A549 (cell line): ENCODE measurements around the gene GPD1.

Source experiments
- BHLHE40 ChIP-seq: IDR thresholded peaks from 2 replicates; pipeline ENCODE4 v1.6.1; 2012; ENCODE audit warnings: low read depth, low read length, inconsistent platforms
- CHD2 ChIP-seq: fragments of 150-350 bp; IDR thresholded peaks from 2 replicates; pipeline ENCODE4 v1.6.1; 2014; ENCODE audit warnings: low read length; ENCODE audit not compliant: partially characterized antibody
- CHD4 ChIP-seq: fragments of 200-600 bp; sonication (generic); IDR thresholded peaks from 2 replicates; pipeline ENCODE4 v1.6.1; 2016; ENCODE audit warnings: antibody characterized with exemption, mild to moderate bottlenecking, borderline replicate concordance
- EP300 ChIP-seq, 2 experiments: fragments of >200 bp; sonication (Bioruptor Twin); formaldehyde crosslinking; IDR thresholded peaks; 2 replicates in 1 of 2; 3 replicates in 1 of 2; pipeline ENCODE4 v1.6.1; 2016 to 2017
- MAFK ChIP-seq: fragments of 450-650 bp; IDR thresholded peaks from 2 replicates; pipeline ENCODE4 v1.6.1; 2014; ENCODE audit not compliant: partially characterized antibody
- MAZ ChIP-seq: fragments of 150-350 bp; IDR thresholded peaks from 2 replicates; pipeline ENCODE4 v1.6.1; 2014; ENCODE audit warnings: antibody characterized with exemption, low read depth, low read length, borderline replicate concordance
- POLR2AphosphoS2 ChIP-seq: conservative IDR thresholded peaks from 2 replicates; pipeline ENCODE4 v1.6.1; 2012; ENCODE audit warnings: low read length, improper control_type of control experiment, inconsistent platforms
- RCOR1 ChIP-seq: fragments of 150-350 bp; IDR thresholded peaks from 2 replicates; pipeline ENCODE4 v1.6.1; 2014; ENCODE audit warnings: antibody characterized with exemption, low read length, low read depth
- RFX5 ChIP-seq: fragments of 450-650 bp; IDR thresholded peaks from 2 replicates; pipeline ENCODE4 v1.7.1; 2014; ENCODE audit warnings: antibody characterized with exemption, mild to moderate bottlenecking, moderate library complexity
- RNF2 ChIP-seq: fragments of 200-600 bp; sonication (generic); IDR thresholded peaks from 2 replicates; pipeline ENCODE4 v1.6.1; 2016; ENCODE audit warnings: low read depth, mild to moderate bottlenecking, antibody characterized with exemption, moderate library complexity, borderline replicate concordance
- SMC3 ChIP-seq: fragments of >200 bp; sonication (Bioruptor Twin); formaldehyde crosslinking; IDR thresholded peaks from 3 replicates; pipeline ENCODE4 v1.6.1; 2018; ENCODE audit warnings: inconsistent platforms
- ZC3H11A ChIP-seq: fragments of 450-650 bp; IDR thresholded peaks from 2 replicates; pipeline ENCODE4 v1.6.1; 2014; ENCODE audit warnings: antibody characterized with exemption, mild to moderate bottlenecking
- TF ChIP-seq, protein P1 (sequence below): fragments of >200 bp; sonication (Bioruptor Twin); formaldehyde crosslinking; IDR thresholded peaks from 3 replicates; pipeline ENCODE4 v1.5.1; 2016

DNA sequence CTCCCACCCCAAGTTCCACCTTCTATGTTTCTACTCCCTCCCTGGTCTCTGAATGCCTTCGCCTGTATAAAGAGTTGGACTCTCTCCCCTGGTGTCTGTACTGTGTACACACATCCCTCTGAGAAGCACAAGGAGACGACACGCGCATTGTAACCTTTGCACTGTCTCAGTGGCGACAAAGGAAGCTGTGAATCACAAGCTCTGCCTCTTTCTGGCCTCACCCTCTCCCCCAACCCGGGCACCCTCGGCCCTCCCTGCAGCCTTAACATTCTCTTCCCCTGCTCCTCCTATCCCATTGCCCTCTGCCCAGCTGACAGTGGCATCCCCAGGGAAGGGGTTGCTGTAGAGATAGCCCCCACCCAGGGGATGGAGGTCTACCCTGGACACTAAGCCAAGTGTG, 21.2 kb upstream of the GPD1 start:
- TF ChIP-seq, protein P1, sequence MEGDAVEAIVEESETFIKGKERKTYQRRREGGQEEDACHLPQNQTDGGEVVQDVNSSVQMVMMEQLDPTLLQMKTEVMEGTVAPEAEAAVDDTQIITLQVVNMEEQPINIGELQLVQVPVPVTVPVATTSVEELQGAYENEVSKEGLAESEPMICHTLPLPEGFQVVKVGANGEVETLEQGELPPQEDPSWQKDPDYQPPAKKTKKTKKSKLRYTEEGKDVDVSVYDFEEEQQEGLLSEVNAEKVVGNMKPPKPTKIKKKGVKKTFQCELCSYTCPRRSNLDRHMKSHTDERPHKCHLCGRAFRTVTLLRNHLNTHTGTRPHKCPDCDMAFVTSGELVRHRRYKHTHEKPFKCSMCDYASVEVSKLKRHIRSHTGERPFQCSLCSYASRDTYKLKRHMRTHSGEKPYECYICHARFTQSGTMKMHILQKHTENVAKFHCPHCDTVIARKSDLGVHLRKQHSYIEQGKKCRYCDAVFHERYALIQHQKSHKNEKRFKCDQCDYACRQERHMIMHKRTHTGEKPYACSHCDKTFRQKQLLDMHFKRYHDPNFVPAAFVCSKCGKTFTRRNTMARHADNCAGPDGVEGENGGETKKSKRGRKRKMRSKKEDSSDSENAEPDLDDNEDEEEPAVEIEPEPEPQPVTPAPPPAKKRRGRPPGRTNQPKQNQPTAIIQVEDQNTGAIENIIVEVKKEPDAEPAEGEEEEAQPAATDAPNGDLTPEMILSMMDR, result no peak
- TF ChIP-seq BHLHE40, result no peak
- no peak for TF ChIP-seq SMC3
- no peak for TF ChIP-seq MAFK
- TF ChIP-seq RFX5, result no peak
- no peak for TF ChIP-seq RCOR1
- no peak for TF ChIP-seq POLR2AphosphoS2
- no peak for TF ChIP-seq EP300 (IDR thresholded peaks at IDR 0.05)
- no peak for TF ChIP-seq MAZ
- TF ChIP-seq CHD4, result no peak
- TF ChIP-seq ZC3H11A, result no peak
- no peak for TF ChIP-seq CHD2
- TF ChIP-seq RNF2, result no peak
